Neural cell (in vitro differentiated cells): ENCODE measurements around the gene SIVA1.

Experiments
- CTCF ChIP-seq: fragments of 450-650 bp; IDR thresholded peaks from 2 replicates; pipeline ENCODE4 v1.5.1; 2014; ENCODE audit warnings: antibody characterized with exemption, mild to moderate bottlenecking, moderate library complexity; ENCODE audit not compliant: poor library complexity, severe bottlenecking
- EP300 ChIP-seq: fragments of 450-650 bp; conservative IDR thresholded peaks from 2 replicates; pipeline ENCODE4 v1.6.1; 2014; ENCODE audit warnings: antibody characterized with exemption, mild to moderate bottlenecking, moderate library complexity; ENCODE audit not compliant: poor library complexity, severe bottlenecking
- EZH2 ChIP-seq: fragments of 200-600, 300-800 bp; shearing (Covaris generic), sonication (generic); IDR thresholded peaks from 2 replicates; pipeline ENCODE4 v1.6.1; 2014; ENCODE audit warnings: antibody characterized with exemption, low read length, borderline replicate concordance, mild to moderate bottlenecking; ENCODE audit not compliant: insufficient read depth, poor library complexity, severe bottlenecking
- POLR2AphosphoS5 ChIP-seq: IDR thresholded peaks from 2 replicates; pipeline ENCODE4 v1.6.1; 2012
- RAD21 ChIP-seq: fragments of 450-650 bp; conservative IDR thresholded peaks from 2 replicates; pipeline ENCODE4 v1.6.1; 2014; ENCODE audit warnings: antibody characterized with exemption, mild to moderate bottlenecking, moderate library complexity
- SMC3 ChIP-seq: fragments of 450-650 bp; conservative IDR thresholded peaks from 2 replicates; pipeline ENCODE4 v1.6.1; 2014; ENCODE audit warnings: antibody characterized with exemption, mild to moderate bottlenecking, moderate library complexity; ENCODE audit not compliant: poor library complexity

- TF ChIP-seq CTCF = no peak
- TF ChIP-seq POLR2AphosphoS5 = no peak
- TF ChIP-seq EP300 = no peak
- no peak for TF ChIP-seq EZH2
- TF ChIP-seq RAD21 = no peak
- no peak for TF ChIP-seq SMC3
Observed at GRCh38 chr14:104798300-104799243, 45.6 kb downstream of the SIVA1 start.
